HG03175 (cell line): ENCODE measurements around the gene PTGES3L.
A peak's percentile ranks its signal among the peaks of the same experiment; 100 is the strongest.
"Not testable (repeated sequence)": the region's sequence is repeated elsewhere in the genome, so short reads cannot be mapped to it uniquely, and the experiment has no call there.

Source experiments
- ATAC-seq: cut with Tn5 transposase; IDR thresholded peaks from one replicate; pipeline ENCODE4 v1.9.1; 2021; ENCODE audit warnings: mild to moderate bottlenecking, moderate library complexity; ENCODE audit not compliant: unreplicated experiment

PTGES3L gene

GRCh38 chr17:43014649-43015542 is 35.0 kb upstream of the PTGES3L start:
- ATAC-seq, result no peak

- ATAC-seq, result no peak
These were observed 34.3 kb upstream of the PTGES3L start for GRCh38 chr17:43014020-43014648.

- no peak for ATAC-seq
These were observed 33.4 kb upstream of the PTGES3L start for GRCh38 chr17:43013296-43013695.

GRCh38 chr17:43011728-43012472 is 32.0 kb upstream of the PTGES3L start:
- no peak for ATAC-seq

- no peak for ATAC-seq
These were observed 30.9 kb upstream of the PTGES3L start for GRCh38 chr17:43010667-43011308.

- ATAC-seq, result peak; percentile 83
These were observed 27.0 kb upstream of the PTGES3L start, which contains the start of gene IFI35 for GRCh38 chr17:43006639-43007551. Gene IFI35 (plus strand): TSS chr17:43006784. CDS start chr17:43006948, 164 bp downstream.

GRCh38 chr17:43003542-43004172 is 23.8 kb upstream of the PTGES3L start:
- ATAC-seq, result no peak

- ATAC-seq, result not testable (repeated sequence)
These were observed 21.0 kb upstream of the PTGES3L start for GRCh38 chr17:43000894-43001293.

- ATAC-seq, result no peak
These were observed 19.2 kb upstream of the PTGES3L start for GRCh38 chr17:42999003-42999525.

- peak; percentile 94 for ATAC-seq
These were observed 18.4 kb upstream of the PTGES3L start, which contains the start of gene RPL27 for GRCh38 chr17:42997984-42998938. Gene RPL27 (plus strand): TSS chr17:42998419. CDS start chr17:42998751, 332 bp downstream.

GRCh38 chr17:42997390-42997983 is 17.6 kb upstream of the PTGES3L start:
- no peak for ATAC-seq

GRCh38 chr17:42993913-42994312 is 14.0 kb upstream of the PTGES3L start:
- not testable (repeated sequence) for ATAC-seq

- no peak for ATAC-seq
These were observed 13.0 kb upstream of the PTGES3L start for GRCh38 chr17:42992872-42993271.

- ATAC-seq, result no peak
These were observed 11.6 kb upstream of the PTGES3L start for GRCh38 chr17:42991471-42991870.

- no peak for ATAC-seq
These were observed 10.1 kb upstream of the PTGES3L start for GRCh38 chr17:42989726-42990652.

GRCh38 chr17:42989141-42989540 is 9.3 kb upstream of the PTGES3L start:
- no peak for ATAC-seq
